SK-N-SH (cell line): ENCODE measurements around the gene TRPV2. TPM values are rescaled to one million over a fixed set of nuclear protein-coding genes. Genes with fewer than 3 reads are reported as not detected.
"Not testable (repeated sequence)": the region's sequence is repeated elsewhere in the genome, so short reads cannot be mapped to it uniquely, and the experiment has no call there.

ENCODE experiments used
- CTCF ChIA-PET: fragments of 300-600, 350-600 bp; formaldehyde crosslinking; extraction: SDS; loops from one replicate; lab custom pipeline; 2021; lab: Yijun Ruan, JAX
- POLR2A ChIA-PET: fragments of 350-600 bp; sonication (Branson Sonifier 250); formaldehyde crosslinking; extraction: SDS; loops from one replicate; lab custom pipeline; 2020; ENCODE audit warnings: antibody characterized with exemption, inconsistent platforms; lab: Yijun Ruan, JAX
- DNase-seq: peaks from one replicate; pipeline ENCODE4 v3.0.0; 2012
- H2AFZ ChIP-seq: fragments of 200-600 bp; sonication (generic); 2 replicates; pipeline ENCODE4 v1.8.1; 2016; ENCODE audit warnings: antibody characterized with exemption, mild to moderate bottlenecking, low read depth
- H3F3A ChIP-seq: fragments of 200-600 bp; sonication (generic); replicated peaks from 2 replicates; pipeline ENCODE3; 2016; ENCODE audit warnings: antibody characterized with exemption, mild to moderate bottlenecking; ENCODE audit not compliant: insufficient read depth
- H3K27ac ChIP-seq, 2 experiments: fragments of 200-500 bp in 1 of 2; fragments of 200-600 bp in 1 of 2; sonication (Bioruptor generic) in 1 of 2; sonication (generic), shearing (Covaris generic) in 1 of 2; 2 replicates each; pipeline versions ENCODE4 v1.5.1 to v1.6.1; 2014 to 2016; ENCODE audit warnings: low read depth in 2 of 2, inconsistent platforms in 1 of 2, low read length in 1 of 2, mild to moderate bottlenecking in 1 of 2, mixed read lengths in 1 of 2
- H3K27me3 ChIP-seq: fragments of 200-600 bp; sonication (generic), shearing (Covaris generic); 2 replicates; pipeline ENCODE4 v1.6.1; 2016; ENCODE audit warnings: mixed run types; ENCODE audit not compliant: insufficient read depth
- H3K36me3 ChIP-seq, 2 experiments: fragments of 200-500 bp in 1 of 2; fragments of 200-600 bp in 1 of 2; sonication (Bioruptor generic) in 1 of 2; sonication (generic) in 1 of 2; replicated peaks in 1 of 2; 2 replicates each; pipeline versions ENCODE3 to v1.5.1; 2014 to 2016; ENCODE audit warnings: low read length in 1 of 2, mild to moderate bottlenecking in 1 of 2; ENCODE audit not compliant: insufficient read depth in 2 of 2, control insufficient read depth in 1 of 2
- H3K4me1 ChIP-seq, 2 experiments: fragments of 200-500 bp in 1 of 2; fragments of 200-600 bp in 1 of 2; sonication (Bioruptor generic) in 1 of 2; sonication (generic), shearing (Covaris generic) in 1 of 2; 2 replicates each; pipeline versions ENCODE4 v1.5.1 to v1.6.1; 2014 to 2016; ENCODE audit warnings: low read depth in 1 of 2, low read length in 1 of 2, mixed run types in 1 of 2; ENCODE audit not compliant: insufficient read depth in 2 of 2, control insufficient read depth in 1 of 2
- H3K4me2 ChIP-seq: fragments of 200-600 bp; sonication (generic), shearing (Covaris generic); 2 replicates; pipeline ENCODE4 v1.6.1; 2017; ENCODE audit warnings: mixed run types
- H3K4me3 ChIP-seq, 2 experiments: fragments of 200-500 bp in 1 of 2; fragments of 200-600 bp in 1 of 2; sonication (Bioruptor generic) in 1 of 2; sonication (generic), shearing (Covaris generic) in 1 of 2; 2 replicates each; pipeline versions ENCODE4 v1.5.1 to v1.8.1; 2014 to 2016; ENCODE audit warnings: low read depth in 2 of 2, inconsistent platforms in 1 of 2, low read length in 1 of 2, mild to moderate bottlenecking in 1 of 2, mixed read lengths in 1 of 2, moderate library complexity in 1 of 2
- H3K79me2 ChIP-seq: fragments of 200-600 bp; sonication (generic); 2 replicates; pipeline ENCODE4 v1.8.1; 2017; ENCODE audit warnings: mild to moderate bottlenecking; ENCODE audit not compliant: insufficient read depth
- H3K9ac ChIP-seq: fragments of 200-600 bp; sonication (generic); 2 replicates; pipeline ENCODE4 v1.6.1; 2017; ENCODE audit warnings: mixed run types
- H3K9me2 ChIP-seq: fragments of 200-600 bp; sonication (generic); 2 replicates; pipeline ENCODE4 v1.6.1; 2017; ENCODE audit warnings: mixed run types
- H3K9me3 ChIP-seq: fragments of 200-600 bp; sonication (generic); 2 replicates; pipeline ENCODE4 v1.6.1; 2017; ENCODE audit warnings: mixed run types, mild to moderate bottlenecking, moderate library complexity
- H4K20me1 ChIP-seq: fragments of 200-600 bp; sonication (generic); 2 replicates; pipeline ENCODE4 v1.6.1; 2017; ENCODE audit warnings: mild to moderate bottlenecking, mixed run types; ENCODE audit not compliant: insufficient read depth
- CHD2 ChIP-seq: fragments of 150-350 bp; IDR thresholded peaks from 2 replicates; pipeline ENCODE4 v1.6.1; 2018; ENCODE audit warnings: low read length; ENCODE audit not compliant: partially characterized antibody
- EP300 ChIP-seq, 2 experiments: IDR thresholded peaks; 2 replicates each; pipeline versions ENCODE4 v1.4.0 to v1.6.1; 2012; ENCODE audit warnings: borderline replicate concordance in 1 of 2, low read depth in 1 of 2, low read length in 1 of 2
- FOSL2 ChIP-seq: IDR thresholded peaks from 2 replicates; pipeline ENCODE4 v1.4.0; 2012; ENCODE audit warnings: low read depth, mild to moderate bottlenecking, moderate library complexity, borderline replicate concordance
- GABPA ChIP-seq: IDR thresholded peaks from 2 replicates; pipeline ENCODE4 v1.4.0; 2012; ENCODE audit warnings: low read depth, mild to moderate bottlenecking
- GATA2 ChIP-seq: sonication (generic); formaldehyde crosslinking; IDR thresholded peaks from 2 replicates; pipeline ENCODE4 v1.5.0; 2020; ENCODE audit warnings: mild to moderate bottlenecking, missing genetic modification reagents
- MAX ChIP-seq: IDR thresholded peaks from 2 replicates; pipeline ENCODE4 v1.4.0; 2012; ENCODE audit warnings: low read depth
- RCOR1 ChIP-seq: fragments of 150-350 bp; IDR thresholded peaks from 2 replicates; pipeline ENCODE4 v1.6.1; 2017; ENCODE audit warnings: antibody characterized with exemption, low read length
- TCF12 ChIP-seq: IDR thresholded peaks from 2 replicates; pipeline ENCODE4 v1.4.0; 2012
- WGBS: methylation state at CpG from one replicate; pipeline ENCODE4 v1.1.6; 2017; ENCODE audit warnings: low lambda C conversion rate; 5-methylcytosine and 5-hydroxymethylcytosine counted together
- polyA plus RNA-seq, 3 experiments: library from polyadenylated mRNA; depleted of rRNA; stranded (reverse); fragments of >200 nt; gene quantifications; 2 replicates each; pipeline ENCODE4 v1.2.3, GENCODE V29; 2012

The TRPV2 gene
- polyA plus RNA-seq, 1 of the 3 experiments (the other 2 are of a cell fraction) = 11.0 TPM

GRCh38 chr17:16398270-16399267 lies 16.8 kb upstream of the TRPV2 start:
- H2AFZ ChIP-seq = no peak overlapping the region
- POLR2A ChIA-PET = interaction anchor here (1.0 kb wide), 1 partner anchor 40 kb away, joined by 3 read pairs; no protein-coding TSS in a partner anchor
- peak overlapping the region in 1 of 2 experiments; percentile 39; a peak in 1 of 4 replicates for H3K27ac ChIP-seq
- H3K4me1 ChIP-seq = peaks cover 0 to 12% of the 10 kb centered on the region in 2 experiments; a peak in 2 of 4 replicates
- no peaks in the 10 kb centered on the region for H3K9me2 ChIP-seq
- H3K27me3 ChIP-seq = no peaks in the 10 kb centered on the region
- TF ChIP-seq MAX (no peak), CHD2 (peak; percentile 43), FOSL2 (peak; percentile 19; the same call in 1 of the 2 replicates), GABPA (no peak), GATA2 (CRISPR knock-in tag) (peak; percentile 92), EP300 (IDR thresholded peaks at IDR 0.05; ENCODE audit: borderline replicate concordance in 1 of 2, low read depth in 1 of 2, low read length in 1 of 2) (peak in 1 of 2 experiments; percentile 63; a peak in 1 of 4 replicates), RCOR1 (peak; percentile 95), TCF12 (peak; percentile 47)
- 41% methylated on average over 9 of the region's 9 CpGs for WGBS
- H3K9ac ChIP-seq = no peak overlapping the region
- H3K79me2 ChIP-seq = no peaks in the 10 kb centered on the region
- CTCF ChIA-PET = interaction anchor here (0.6 kb wide), 2 partner anchors 9 to 54 kb away, joined by 3 to 4 read pairs; no protein-coding TSS in a partner anchor
- no peak overlapping the region for H3K4me2 ChIP-seq
- H3F3A ChIP-seq = no peaks in the 10 kb centered on the region
- H3K9me3 ChIP-seq = no peaks in the 10 kb centered on the region
- H3K36me3 ChIP-seq = no peaks in the 10 kb centered on the region
- no peak overlapping the region for H3K4me3 ChIP-seq
- peak; percentile 61 for DNase-seq
- H4K20me1 ChIP-seq = no peaks in the 10 kb centered on the region

- ChIA-PET CTCF (interaction anchor here (0.7 to 1.2 kb wide), 2 partner anchors 40 to 285 kb away, joined by 4 to 7 read pairs; no protein-coding TSS in a partner anchor), POLR2A (interaction anchor here (0.6 kb wide), 1 partner anchor 1715 kb away, joined by 3 read pairs; no protein-coding TSS in a partner anchor)
- H3K27ac ChIP-seq, H3F3A ChIP-seq, DNase-seq, H3K9me2 ChIP-seq, H3K9ac ChIP-seq, H3K4me2 ChIP-seq, H3K9me3 ChIP-seq, H4K20me1 ChIP-seq, H3K27me3 ChIP-seq, H3K4me3 ChIP-seq, H2AFZ ChIP-seq, H3K79me2 ChIP-seq, H3K36me3 ChIP-seq: not testable (repeated sequence)
- peaks cover 0 to 10% of the 10 kb centered on the region in 2 experiments; a peak in 1 of 4 replicates for H3K4me1 ChIP-seq
- 93% methylated on average over 9 of the region's 9 CpGs for WGBS
Measured at GRCh38 chr17:16403847-16404246, 11.5 kb upstream of the TRPV2 start.
